ENCODE measurements around the gene SLC9A3.

The SLC9A3 gene

DNA sequence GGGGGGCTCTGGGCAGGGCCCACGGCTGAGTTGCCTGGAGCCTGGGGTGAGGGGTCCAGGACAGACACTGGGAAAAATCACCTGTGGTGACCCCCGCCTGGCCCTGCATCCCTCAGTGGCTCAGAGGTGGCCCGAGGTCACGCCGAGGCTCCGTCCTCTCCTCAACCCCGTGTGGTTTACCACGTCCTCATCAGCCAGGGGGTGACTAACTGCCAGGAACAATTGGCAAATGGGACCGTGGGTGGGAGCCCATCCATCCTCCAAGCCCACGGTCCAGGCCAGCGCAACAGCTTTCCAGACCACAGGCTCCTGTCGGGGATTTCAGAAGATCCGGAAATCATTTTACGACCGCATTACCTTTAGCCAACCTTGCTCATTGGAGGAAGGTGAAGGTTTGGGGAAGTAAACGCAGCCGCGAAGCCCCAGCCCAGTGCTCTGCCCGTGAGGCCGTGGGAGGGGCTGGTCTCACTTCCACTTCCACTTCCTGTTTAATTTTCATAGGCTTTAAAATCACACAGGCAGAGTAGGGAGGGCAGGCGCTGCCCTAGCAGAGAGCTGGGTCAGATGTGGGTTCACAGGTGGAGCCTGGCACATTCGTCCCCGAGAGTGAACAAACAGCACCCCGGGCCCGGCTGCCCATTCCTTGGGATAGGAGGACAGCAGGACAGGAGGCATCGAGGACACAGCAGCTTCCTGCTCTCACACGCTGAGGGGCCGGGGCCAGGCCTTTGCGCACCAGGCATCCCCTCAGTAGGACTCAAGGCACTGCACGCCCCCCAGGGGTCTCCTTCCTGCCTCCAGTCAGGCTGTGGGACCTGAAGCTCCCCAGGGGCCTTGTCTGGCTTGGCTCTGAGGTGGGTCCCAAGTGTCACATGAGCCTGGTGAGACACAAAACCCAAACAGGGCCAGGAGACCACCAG is 19.8 kb upstream of the SLC9A3 start:
- DNase-seq (ENCODE audit: low read depth) = no peak
- TF ChIP-seq CTCF (IDR thresholded peaks at IDR 0.05; ENCODE audit: low read depth, low read length, missing control alignments) = no peak
- no peak overlapping the region for H3K4me3 ChIP-seq (ENCODE audit: low read depth, low read length)
- in situ Hi-C loops (cut with HindIII; ENCODE audit: low sequenced_read_pairs) = no loop called here

- in situ Hi-C loops (cut with HindIII; ENCODE audit: low sequenced_read_pairs) = no loop called here
- H3K4me3 ChIP-seq (ENCODE audit: low read depth, low read length) = no peak overlapping the region
- DNase-seq (ENCODE audit: low read depth) = no peak
- no peak for TF ChIP-seq CTCF (IDR thresholded peaks at IDR 0.05; ENCODE audit: low read depth, low read length, missing control alignments)
Measured at GRCh38 chr5:543351-543750, 19.1 kb upstream of the SLC9A3 start.

- DNase-seq (ENCODE audit: low read depth) = no peak
- in situ Hi-C loops (cut with HindIII; ENCODE audit: low sequenced_read_pairs) = no loop called here
- no peak for TF ChIP-seq CTCF (IDR thresholded peaks at IDR 0.05; ENCODE audit: low read depth, low read length, missing control alignments)
- no peak overlapping the region for H3K4me3 ChIP-seq (ENCODE audit: low read depth, low read length)
Measured at GRCh38 chr5:542319-543311, 18.4 kb upstream of the SLC9A3 start.

DNA sequence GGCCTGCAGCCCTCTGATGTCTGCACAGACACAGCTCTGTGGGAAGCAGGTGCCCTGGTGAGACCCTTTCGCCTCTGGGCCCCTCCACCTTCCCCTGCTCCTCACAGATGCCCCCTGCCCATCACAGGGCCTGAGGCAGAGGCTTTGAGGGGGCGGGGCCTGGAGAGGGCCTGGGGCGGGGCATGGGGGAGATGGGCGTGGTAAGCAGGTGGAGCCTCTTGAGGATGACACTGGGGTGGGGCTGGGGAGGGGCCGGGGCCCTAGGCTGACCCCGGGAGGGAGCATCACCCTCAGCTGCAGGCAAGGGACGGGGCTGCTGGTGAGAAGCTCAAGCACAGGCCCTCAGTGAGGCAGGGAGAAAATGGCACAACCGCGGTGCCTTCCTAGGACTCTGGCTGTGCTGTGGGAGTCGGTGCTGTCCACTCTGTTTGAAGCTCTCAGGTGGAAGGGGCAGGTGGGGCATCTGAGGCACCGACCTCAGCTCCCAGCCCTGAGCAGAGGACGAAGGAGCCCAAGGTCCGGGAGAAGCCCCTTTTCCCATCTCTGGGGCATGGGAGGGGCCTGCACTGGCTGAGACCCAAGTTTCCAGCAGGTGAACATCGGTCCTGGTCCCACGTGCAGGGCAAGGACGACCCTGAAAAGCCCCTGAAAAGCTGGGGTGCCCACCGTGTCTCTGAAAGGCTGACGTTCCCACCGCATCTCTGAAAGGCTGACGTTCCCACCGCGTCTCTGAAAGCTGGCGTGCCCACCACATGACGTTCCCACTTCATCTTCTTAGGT is 17.5 kb upstream of the SLC9A3 start:
- no peak overlapping the region for H3K4me3 ChIP-seq (ENCODE audit: low read depth, low read length)
- TF ChIP-seq CTCF (IDR thresholded peaks at IDR 0.05; ENCODE audit: low read depth, low read length, missing control alignments) = no peak
- in situ Hi-C loops (cut with HindIII; ENCODE audit: low sequenced_read_pairs) = no loop called here
- DNase-seq (ENCODE audit: low read depth) = no peak

DNA sequence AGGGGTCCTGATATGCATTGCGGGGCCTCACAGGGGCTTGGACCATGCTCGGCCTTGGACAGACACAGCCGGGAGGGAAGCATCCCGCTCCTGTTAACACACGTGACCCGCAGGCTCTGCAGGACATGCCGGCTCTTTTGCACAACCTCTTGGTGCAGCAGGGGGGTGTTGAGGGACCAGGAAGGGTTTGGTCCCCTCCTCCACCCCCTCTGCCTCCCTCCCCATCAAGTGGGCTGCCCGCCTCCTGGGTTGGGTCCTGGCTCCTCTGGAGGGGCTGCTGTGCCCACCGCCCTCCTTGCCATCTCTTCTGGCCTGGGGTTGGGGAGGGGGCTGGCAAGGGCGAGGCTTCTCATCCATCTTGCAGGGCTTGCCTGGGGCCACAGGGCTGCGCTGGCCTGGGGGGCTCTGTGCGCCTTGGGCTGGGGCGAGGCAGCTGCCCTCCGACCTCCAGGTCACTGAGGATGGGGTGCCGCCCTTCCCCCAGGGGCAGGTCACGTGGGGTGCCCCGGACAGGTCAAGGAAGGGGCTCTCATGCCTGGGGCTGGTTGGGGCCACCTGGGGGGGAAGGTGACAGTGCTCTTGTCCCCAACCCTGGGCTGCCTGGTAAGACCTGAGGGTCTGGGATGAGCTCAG is 16.8 kb upstream of the SLC9A3 start:
- in situ Hi-C loops (cut with HindIII; ENCODE audit: low sequenced_read_pairs) = no loop called here
- no peak for DNase-seq (ENCODE audit: low read depth)
- no peak overlapping the region for H3K4me3 ChIP-seq (ENCODE audit: low read depth, low read length)
- no peak for TF ChIP-seq CTCF (IDR thresholded peaks at IDR 0.05; ENCODE audit: low read depth, low read length, missing control alignments)

All from astrocyte of the cerebellum (primary cell).